ENCODE data around the gene HORMAD2. TPM values are rescaled to one million over a fixed set of nuclear protein-coding genes. Genes with fewer than 3 reads are reported as not detected.

Gene HORMAD2
- total RNA-seq, 1 donor from 2014 or later: not detected

- Mint-ChIP-seq H3K27me3 (ENCODE audit: unreplicated experiment) (no peaks in the 10 kb centered on the region), H3K4me3 (ENCODE audit: unreplicated experiment) (no peak overlapping the region), H3K27ac (ENCODE audit: unreplicated experiment) (no peak overlapping the region), H3K4me1 (ENCODE audit: low read depth, unreplicated experiment) (no peaks in the 10 kb centered on the region), H3K9me3 (ENCODE audit: unreplicated experiment) (no peaks in the 10 kb centered on the region), H3K36me3 (ENCODE audit: unreplicated experiment) (no peaks in the 10 kb centered on the region)
- no peak for TF ChIP-seq CTCF (IDR thresholded peaks at IDR 0.05; ENCODE audit: partially characterized antibody, unreplicated experiment)
- DNase-seq: no peak
Observed at GRCh38 chr22:30193031-30193775, 112.9 kb downstream of the HORMAD2 start.

- Mint-ChIP-seq H3K27ac (ENCODE audit: unreplicated experiment) (no peak overlapping the region), H3K4me3 (ENCODE audit: unreplicated experiment) (no peak overlapping the region), H3K27me3 (ENCODE audit: unreplicated experiment) (no peaks in the 10 kb centered on the region), H3K36me3 (ENCODE audit: unreplicated experiment) (no peaks in the 10 kb centered on the region), H3K9me3 (ENCODE audit: unreplicated experiment) (no peaks in the 10 kb centered on the region), H3K4me1 (ENCODE audit: low read depth, unreplicated experiment) (no peaks in the 10 kb centered on the region)
- TF ChIP-seq CTCF (IDR thresholded peaks at IDR 0.05; ENCODE audit: partially characterized antibody, unreplicated experiment): no peak
- DNase-seq: no peak
Observed at GRCh38 chr22:30195245-30196140, 115.2 kb downstream of the HORMAD2 start.

- no peaks in the 10 kb centered on the region for H3K4me1 Mint-ChIP-seq (ENCODE audit: low read depth, unreplicated experiment)
- no peak overlapping the region for H3K4me3 Mint-ChIP-seq (ENCODE audit: unreplicated experiment)
- H3K27me3 Mint-ChIP-seq (ENCODE audit: unreplicated experiment): no peaks in the 10 kb centered on the region
- no peak for TF ChIP-seq CTCF (IDR thresholded peaks at IDR 0.05; ENCODE audit: partially characterized antibody, unreplicated experiment)
- H3K36me3 Mint-ChIP-seq (ENCODE audit: unreplicated experiment): no peaks in the 10 kb centered on the region
- H3K27ac Mint-ChIP-seq (ENCODE audit: unreplicated experiment): no peak overlapping the region
- no peak for DNase-seq
- H3K9me3 Mint-ChIP-seq (ENCODE audit: unreplicated experiment): no peaks in the 10 kb centered on the region
Observed at GRCh38 chr22:30196141-30196879, 116.0 kb downstream of the HORMAD2 start.

- H3K4me1 Mint-ChIP-seq (ENCODE audit: low read depth, unreplicated experiment): no peaks in the 10 kb centered on the region
Observed at GRCh38 chr22:30196880-30197336, 116.6 kb downstream of the HORMAD2 start.

More at GRCh38 chr22:30196880-30197336, 116.6 kb downstream of the HORMAD2 start:
- no peaks in the 10 kb centered on the region for H3K9me3 Mint-ChIP-seq (ENCODE audit: unreplicated experiment)
- peaks cover 4% of the 10 kb centered on the region for H3K36me3 Mint-ChIP-seq (ENCODE audit: unreplicated experiment)
- H3K27ac Mint-ChIP-seq (ENCODE audit: unreplicated experiment): no peak overlapping the region
- H3K27me3 Mint-ChIP-seq (ENCODE audit: unreplicated experiment): no peaks in the 10 kb centered on the region
- H3K4me3 Mint-ChIP-seq (ENCODE audit: unreplicated experiment): no peak overlapping the region
- DNase-seq: no peak
- no peak for TF ChIP-seq CTCF (IDR thresholded peaks at IDR 0.05; ENCODE audit: partially characterized antibody, unreplicated experiment)

Measured in glutamatergic neuron (in vitro differentiated cells).